Smooth muscle cell of the umbilical artery (primary cell): ENCODE data around the gene LMAN2. TPM values are rescaled to one million over a fixed set of nuclear protein-coding genes. Genes with fewer than 3 reads are reported as not detected.

Source experiments
- total RNA-seq: library from RNA; depleted of rRNA; stranded (reverse); fragments of >200 nt; gene quantifications from 2 replicates; pipeline ENCODE4 v1.2.3, GENCODE V29; 2014

LMAN2 gene
- 494 and 696 TPM in 2 replicates for total RNA-seq

GRCh38 chr5:177351392-177352329, at the start of gene LMAN2:
LMAN2 (minus strand) TSS chr5:177351668; CDS start chr5:177351647, 21 bp downstream.

GRCh38 chr5:177399997-177400868, 48.8 kb upstream of the LMAN2 start, which contains the start of gene PFN3:
PFN3 (minus strand) TSS chr5:177400661; CDS start chr5:177400576, 85 bp downstream.

DNA sequence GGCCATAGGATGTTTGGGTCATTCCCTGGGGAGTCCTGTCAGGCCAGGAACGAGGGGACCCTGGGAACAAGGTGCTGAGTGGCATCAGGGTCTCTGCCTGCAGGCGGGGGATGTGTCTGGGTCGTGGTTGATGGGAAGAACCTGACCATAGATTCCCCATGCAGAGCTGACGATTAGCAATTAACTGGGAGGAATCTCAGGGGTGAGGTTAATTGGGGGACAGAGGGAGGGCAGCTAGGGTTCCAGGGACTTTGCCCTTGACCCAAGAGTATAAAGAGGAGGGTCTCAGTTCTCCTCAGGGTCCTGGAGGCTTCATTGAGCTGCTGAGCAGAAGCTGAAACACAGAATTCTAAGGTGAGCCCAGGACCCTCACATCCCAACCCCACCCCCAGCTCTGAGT, 32.7 kb upstream of the LMAN2 start, which contains the start of gene SLC34A1:
Gene SLC34A1, plus strand, starts transcription at position 301 of the 400 bp plus-strand sequence. CDS start 1,308 bp downstream, outside the sequence.

GRCh38 chr5:177357459-177358351, 6.2 kb upstream of the LMAN2 start, which contains the start of gene RGS14:
RGS14 (plus strand) TSS chr5:177357924; CDS start chr5:177358025, 101 bp downstream.

GRCh38 chr5:177311723-177312648, 39.5 kb downstream of the LMAN2 start, which contains the start of gene MXD3:
MXD3 (minus strand) TSS chr5:177311898; CDS start chr5:177311830, 68 bp downstream.

GRCh38 chr5:177303121-177303924, 48.1 kb downstream of the LMAN2 start, which contains the start of the genes PRELID1 and RAB24:
PRELID1 (plus strand) TSS chr5:177303799; CDS start chr5:177303986, 187 bp downstream.
RAB24 (minus strand) TSS chr5:177303719; CDS start chr5:177303288, 431 bp downstream.

Other genes starting within 250 kb of the LMAN2 start
- gene NSD1, start 217.9 kb downstream of the LMAN2 start, total RNA-seq: 41.3 and 55.4 TPM in 2 replicates
- gene RAB24, start 47.9 kb downstream of the LMAN2 start, total RNA-seq: 17.9 and 25.5 TPM in 2 replicates
- 79.6 and 79.9 TPM in 2 replicates for gene PRELID1, start 47.9 kb downstream of the LMAN2 start, total RNA-seq
- 1.2 and 4.1 TPM in 2 replicates for gene MXD3, start 39.8 kb downstream of the LMAN2 start, total RNA-seq
- gene RGS14, start 6.3 kb upstream of the LMAN2 start, total RNA-seq: 3.9 and 4.2 TPM in 2 replicates
- not detected in 2 replicates for gene SLC34A1, start 32.8 kb upstream of the LMAN2 start, total RNA-seq
- gene PFN3, start 49.0 kb upstream of the LMAN2 start, total RNA-seq: not detected in 2 replicates
- gene F12, start 57.9 kb upstream of the LMAN2 start, total RNA-seq: 0.51 and 0.89 TPM in 2 replicates
- 14.6 and 26.1 TPM in 2 replicates for gene GRK6, start 75.0 kb upstream of the LMAN2 start, total RNA-seq
- gene PRR7, start 95.1 kb upstream of the LMAN2 start, total RNA-seq: 6.2 and 9.5 TPM in 2 replicates
- gene DBN1, start 122.0 kb upstream of the LMAN2 start, total RNA-seq: 108 and 180 TPM in 2 replicates
- 167 and 241 TPM in 2 replicates for gene PDLIM7, start 145.9 kb upstream of the LMAN2 start, total RNA-seq
- gene DOK3, start 158.2 kb upstream of the LMAN2 start, total RNA-seq: 3.3 and 8.4 TPM in 2 replicates
- gene DDX41, start 165.3 kb upstream of the LMAN2 start, total RNA-seq: 88.5 and 128 TPM in 2 replicates
- 17.2 and 24.9 TPM in 2 replicates for gene FAM193B, start 202.9 kb upstream of the LMAN2 start, total RNA-seq
- 354 and 386 TPM in 2 replicates for gene TMED9, start 240.5 kb upstream of the LMAN2 start, total RNA-seq
- 72.1 and 94.4 TPM in 2 replicates for gene B4GALT7, start 248.5 kb upstream of the LMAN2 start, total RNA-seq